ENCODE measurements around the gene RARA. TPM values are rescaled to one million over a fixed set of nuclear protein-coding genes. Genes with fewer than 3 reads are reported as not detected.
"Not testable (repeated sequence)": the region's sequence is repeated elsewhere in the genome, so short reads cannot be mapped to it uniquely, and the experiment has no call there.

Gene RARA
- total RNA-seq, 1 donor from 2014 or later = 79.6 TPM

DNA sequence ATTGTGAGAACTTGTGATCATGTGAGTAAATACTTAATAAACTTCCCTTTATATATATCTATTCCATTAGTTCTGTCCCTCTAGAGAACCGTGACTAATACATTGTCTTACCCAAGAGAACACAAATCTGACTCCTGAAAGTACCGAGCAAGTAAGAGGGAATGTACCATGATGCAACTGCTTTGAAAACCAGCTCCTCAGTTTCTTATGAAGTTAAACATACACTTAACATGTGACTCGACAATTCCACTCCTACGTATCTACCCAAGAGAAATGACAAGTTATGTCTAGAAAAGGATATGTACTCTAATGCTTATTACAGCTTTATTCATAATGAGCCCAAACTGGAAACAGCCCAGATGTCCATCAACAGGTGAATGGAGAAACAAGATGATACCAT, 64.3 kb downstream of the RARA start:
- DNase-seq (ENCODE audit: low spot score in 2 of 2, unreplicated experiment in 2 of 2) = no peak
- peaks cover 6% of the 10 kb centered on the region for H3K9me3 Mint-ChIP-seq
- H3K27ac Mint-ChIP-seq = no peak overlapping the region
- no peak for TF ChIP-seq CTCF (IDR thresholded peaks at IDR 0.05; ENCODE audit: unreplicated experiment)
- H3K27me3 Mint-ChIP-seq (ENCODE audit: low read depth) = no peaks in the 10 kb centered on the region
- no peaks in the 10 kb centered on the region for H3K4me1 Mint-ChIP-seq
- H3K4me3 Mint-ChIP-seq = no peak overlapping the region
- H3K36me3 Mint-ChIP-seq = no peaks in the 10 kb centered on the region

GRCh38 chr17:40373999-40374398, 65.0 kb downstream of the RARA start:
- H3K4me3 Mint-ChIP-seq = no peak overlapping the region
- peaks cover 6% of the 10 kb centered on the region for H3K9me3 Mint-ChIP-seq
- no peak for DNase-seq (ENCODE audit: low spot score in 2 of 2, unreplicated experiment in 2 of 2)
- no peaks in the 10 kb centered on the region for H3K4me1 Mint-ChIP-seq
- H3K27me3 Mint-ChIP-seq (ENCODE audit: low read depth) = no peaks in the 10 kb centered on the region
- TF ChIP-seq CTCF (IDR thresholded peaks at IDR 0.05; ENCODE audit: unreplicated experiment) = no peak
- no peaks in the 10 kb centered on the region for H3K36me3 Mint-ChIP-seq
- no peak overlapping the region for H3K27ac Mint-ChIP-seq

DNA sequence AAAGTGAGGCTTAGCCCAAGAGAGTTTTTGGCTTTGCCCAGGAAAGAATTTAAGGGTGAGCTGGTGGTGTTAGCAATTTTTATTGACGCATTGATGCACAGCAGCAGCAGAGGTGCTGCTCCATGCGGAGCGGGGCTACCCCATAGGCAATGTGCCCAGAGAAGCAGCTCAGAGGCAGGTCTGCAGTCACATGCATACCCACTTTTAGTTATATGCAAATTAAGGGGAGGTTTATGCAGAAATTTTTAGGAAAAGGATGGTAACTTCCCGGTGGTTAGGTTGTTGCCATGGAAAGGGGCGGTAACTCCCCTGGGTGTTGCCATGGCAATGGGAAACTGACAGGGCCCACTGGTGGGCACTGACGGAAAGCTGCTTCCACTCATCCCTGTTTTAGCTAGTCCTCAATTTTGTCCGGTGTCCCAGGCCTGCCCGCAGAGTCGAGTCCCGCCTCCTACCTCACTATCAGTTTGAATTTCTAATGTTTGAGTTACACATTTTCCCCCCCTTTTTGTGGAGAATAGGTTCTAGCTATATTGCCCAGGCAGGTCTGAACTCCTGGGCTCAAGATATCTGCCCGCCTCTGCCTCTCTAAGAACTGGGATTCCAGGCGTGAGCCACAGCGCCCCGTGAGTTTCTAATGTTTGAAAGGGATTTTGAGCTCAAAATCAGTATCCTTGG, 66.0 kb downstream of the RARA start:
- no peaks in the 10 kb centered on the region for H3K4me1 Mint-ChIP-seq
- no peaks in the 10 kb centered on the region for H3K27me3 Mint-ChIP-seq (ENCODE audit: low read depth)
- H3K4me3 Mint-ChIP-seq = no peak overlapping the region
- H3K27ac Mint-ChIP-seq = no peak overlapping the region
- DNase-seq (ENCODE audit: low spot score in 2 of 2, unreplicated experiment in 2 of 2) = no peak
- H3K9me3 Mint-ChIP-seq = peaks cover 6% of the 10 kb centered on the region
- TF ChIP-seq CTCF (IDR thresholded peaks at IDR 0.05; ENCODE audit: unreplicated experiment) = no peak
- no peaks in the 10 kb centered on the region for H3K36me3 Mint-ChIP-seq

- not testable (repeated sequence) for H3K9me3 Mint-ChIP-seq; H3K4me3 Mint-ChIP-seq; H3K27ac Mint-ChIP-seq; DNase-seq (ENCODE audit: low spot score in 2 of 2, unreplicated experiment in 2 of 2); H3K4me1 Mint-ChIP-seq; H3K27me3 Mint-ChIP-seq (ENCODE audit: low read depth); H3K36me3 Mint-ChIP-seq
Measured at GRCh38 chr17:40375786-40376185, 66.8 kb downstream of the RARA start.

DNA sequence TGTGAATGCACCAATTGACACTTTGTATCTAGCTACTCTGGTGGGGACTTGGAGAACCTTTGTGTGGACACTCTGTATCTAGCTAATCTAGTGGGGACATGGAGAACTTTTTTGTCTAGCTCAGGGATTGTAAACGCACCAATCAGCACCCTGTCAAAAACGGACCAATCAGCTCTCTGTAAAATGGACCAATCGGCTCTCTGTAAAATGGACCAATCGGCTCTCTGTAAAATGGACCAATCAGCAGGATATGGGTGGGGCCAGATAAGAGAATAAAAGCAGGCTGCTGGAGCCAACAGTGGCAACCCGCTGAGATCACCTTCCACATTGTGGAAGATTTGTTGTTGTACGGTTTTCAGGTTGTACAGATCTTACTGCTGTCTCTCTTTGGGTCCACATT, 67.6 kb downstream of the RARA start:
- H3K9me3 Mint-ChIP-seq; H3K27ac Mint-ChIP-seq; H3K27me3 Mint-ChIP-seq (ENCODE audit: low read depth); H3K4me3 Mint-ChIP-seq; DNase-seq (ENCODE audit: low spot score in 2 of 2, unreplicated experiment in 2 of 2); H3K4me1 Mint-ChIP-seq; H3K36me3 Mint-ChIP-seq: not testable (repeated sequence)

DNA sequence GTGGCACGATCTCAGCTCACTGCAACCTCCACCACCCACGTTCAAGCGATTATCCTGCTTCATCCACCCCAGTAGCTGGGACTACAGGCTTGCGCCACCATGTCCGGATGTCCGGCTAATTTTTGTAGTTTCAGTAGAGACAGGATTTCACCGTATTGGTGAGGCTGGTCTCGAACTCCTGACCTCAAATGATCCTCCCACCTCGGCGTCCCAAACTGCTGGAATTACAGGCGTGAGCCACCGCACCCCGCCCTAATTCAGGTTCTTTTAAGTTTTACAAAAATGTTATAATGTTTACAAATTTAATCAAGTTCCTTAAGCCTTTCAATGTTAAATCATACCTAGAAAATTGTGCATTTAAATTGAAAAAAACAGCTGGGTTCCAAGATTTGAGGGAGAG, 68.9 kb downstream of the RARA start:
- Mint-ChIP-seq H3K4me1 (no peaks in the 10 kb centered on the region), H3K9me3 (peaks cover 6% of the 10 kb centered on the region), H3K36me3 (no peaks in the 10 kb centered on the region), H3K27ac (no peak overlapping the region), H3K27me3 (ENCODE audit: low read depth) (no peaks in the 10 kb centered on the region), H3K4me3 (no peak overlapping the region)
- no peak for TF ChIP-seq CTCF (IDR thresholded peaks at IDR 0.05; ENCODE audit: unreplicated experiment)
- DNase-seq (ENCODE audit: low spot score in 2 of 2, unreplicated experiment in 2 of 2) = no peak

DNA sequence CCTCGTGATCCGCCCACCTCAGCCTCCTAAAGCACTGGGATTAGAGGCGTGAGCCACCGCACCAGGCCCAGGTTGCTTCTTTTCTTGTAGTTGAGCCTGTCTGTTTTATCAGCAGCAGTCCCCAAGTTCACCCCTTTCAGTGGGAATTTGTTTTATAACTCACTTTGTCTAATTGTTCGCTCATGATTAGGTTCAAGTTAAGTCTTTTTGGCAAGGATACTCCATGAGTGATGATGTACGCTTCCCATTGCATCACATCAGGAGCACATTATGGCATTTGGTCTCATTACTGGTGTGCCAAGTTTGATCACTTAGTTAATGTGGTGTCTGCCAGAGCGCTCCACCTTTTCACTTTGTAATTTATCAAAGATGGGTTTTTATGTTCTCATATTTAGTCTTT, 70.0 kb downstream of the RARA start:
- no peak for DNase-seq (ENCODE audit: low spot score in 2 of 2, unreplicated experiment in 2 of 2)
- no peak for TF ChIP-seq CTCF (IDR thresholded peaks at IDR 0.05; ENCODE audit: unreplicated experiment)
- Mint-ChIP-seq H3K27ac (no peak overlapping the region), H3K4me1 (no peaks in the 10 kb centered on the region), H3K27me3 (ENCODE audit: low read depth) (no peaks in the 10 kb centered on the region), H3K4me3 (no peak overlapping the region), H3K36me3 (no peaks in the 10 kb centered on the region), H3K9me3 (no peaks in the 10 kb centered on the region)

Measured in mesothelial cell of epicardium (in vitro differentiated cells).